NAMALWA (cell line): ENCODE measurements around the gene ABLIM1.

Experiments
- DNase-seq: peaks from one replicate; pipeline ENCODE4 v3.0.0-alpha.2; 2015; ENCODE audit warnings: low spot score

Gene ABLIM1

GRCh38 chr10:114576716-114577115 is 81.4 kb downstream of the ABLIM1 start:
- DNase-seq, result no peak

GRCh38 chr10:114576132-114576487 is 82.0 kb downstream of the ABLIM1 start:
- DNase-seq, result no peak

GRCh38 chr10:114575417-114576131 is 82.5 kb downstream of the ABLIM1 start:
- DNase-seq, result no peak

GRCh38 chr10:114573330-114574045 is 84.6 kb downstream of the ABLIM1 start:
- DNase-seq, result no peak

GRCh38 chr10:114571316-114571999 is 86.6 kb downstream of the ABLIM1 start:
- DNase-seq, result no peak

- no peak for DNase-seq
These were observed 92.0 kb downstream of the ABLIM1 start for GRCh38 chr10:114566064-114566463.

GRCh38 chr10:114565066-114565465 is 93.0 kb downstream of the ABLIM1 start:
- no peak for DNase-seq

GRCh38 chr10:114561008-114561523 is 97.0 kb downstream of the ABLIM1 start:
- DNase-seq, result no peak

- no peak for DNase-seq
These were observed 97.9 kb downstream of the ABLIM1 start for GRCh38 chr10:114560144-114560543.

GRCh38 chr10:114559636-114560035 is 98.4 kb downstream of the ABLIM1 start:
- no peak for DNase-seq

GRCh38 chr10:114557854-114558253 is 100.2 kb downstream of the ABLIM1 start:
- no peak for DNase-seq

GRCh38 chr10:114556236-114557122 is 101.6 kb downstream of the ABLIM1 start:
- DNase-seq, result no peak

GRCh38 chr10:114553436-114553835 is 104.6 kb downstream of the ABLIM1 start:
- no peak for DNase-seq

GRCh38 chr10:114552050-114552449 is 106.0 kb downstream of the ABLIM1 start:
- no peak for DNase-seq

- no peak for DNase-seq
These were observed 106.5 kb downstream of the ABLIM1 start for GRCh38 chr10:114551636-114551972.

GRCh38 chr10:114550756-114551635 is 107.1 kb downstream of the ABLIM1 start:
- peak; percentile 46 for DNase-seq

GRCh38 chr10:114548662-114549061 is 109.4 kb downstream of the ABLIM1 start:
- peak; percentile 10 for DNase-seq

- DNase-seq, result no peak
These were observed 110.6 kb downstream of the ABLIM1 start for GRCh38 chr10:114547514-114547913.

GRCh38 chr10:114547056-114547455 is 111.0 kb downstream of the ABLIM1 start:
- no peak for DNase-seq

- DNase-seq, result no peak
These were observed 112.3 kb downstream of the ABLIM1 start for GRCh38 chr10:114545819-114546218.

- no peak for DNase-seq
These were observed 113.0 kb downstream of the ABLIM1 start for GRCh38 chr10:114545071-114545470.
